SHP77 (cell line): ENCODE results near the gene MB21D2.

Experiments
- DNase-seq, 2 experiments: peaks; one replicate each; lab custom pipeline; 2025; lab: John Stamatoyannopoulos, UW

Gene MB21D2

GRCh38 chr3:192833177-192833890 lies 84.3 kb downstream of the MB21D2 start:
- no peak for DNase-seq

- no peak for DNase-seq
Observed at GRCh38 chr3:192831801-192832347, 85.8 kb downstream of the MB21D2 start.

DNA sequence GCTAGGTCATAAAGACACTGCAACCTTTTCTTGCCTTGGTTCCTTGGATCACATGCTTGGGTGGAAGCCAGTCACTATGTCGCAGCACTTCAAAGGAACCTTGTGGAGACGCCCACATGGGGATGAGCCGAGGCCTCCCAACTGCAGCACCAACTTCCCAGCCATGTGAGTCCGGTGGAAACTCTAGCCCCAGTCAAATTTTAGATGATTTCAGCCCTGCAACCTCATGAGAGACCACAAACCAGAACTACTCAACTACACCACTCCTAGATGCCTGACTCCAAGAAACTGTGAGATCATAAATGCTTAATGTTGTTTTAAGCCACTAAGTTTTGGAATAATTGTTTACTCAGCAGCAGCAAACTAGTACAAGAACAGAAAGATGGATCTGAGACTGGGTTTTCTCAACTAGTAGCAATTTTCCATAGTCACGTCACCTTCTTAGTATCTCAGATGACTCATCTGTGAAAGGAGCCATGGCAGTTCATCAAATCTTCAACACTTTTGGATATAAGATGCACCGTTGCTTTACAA lies 86.5 kb downstream of the MB21D2 start:
- DNase-seq = no peak

GRCh38 chr3:192830291-192831110 lies 87.2 kb downstream of the MB21D2 start:
- DNase-seq = no peak

DNA sequence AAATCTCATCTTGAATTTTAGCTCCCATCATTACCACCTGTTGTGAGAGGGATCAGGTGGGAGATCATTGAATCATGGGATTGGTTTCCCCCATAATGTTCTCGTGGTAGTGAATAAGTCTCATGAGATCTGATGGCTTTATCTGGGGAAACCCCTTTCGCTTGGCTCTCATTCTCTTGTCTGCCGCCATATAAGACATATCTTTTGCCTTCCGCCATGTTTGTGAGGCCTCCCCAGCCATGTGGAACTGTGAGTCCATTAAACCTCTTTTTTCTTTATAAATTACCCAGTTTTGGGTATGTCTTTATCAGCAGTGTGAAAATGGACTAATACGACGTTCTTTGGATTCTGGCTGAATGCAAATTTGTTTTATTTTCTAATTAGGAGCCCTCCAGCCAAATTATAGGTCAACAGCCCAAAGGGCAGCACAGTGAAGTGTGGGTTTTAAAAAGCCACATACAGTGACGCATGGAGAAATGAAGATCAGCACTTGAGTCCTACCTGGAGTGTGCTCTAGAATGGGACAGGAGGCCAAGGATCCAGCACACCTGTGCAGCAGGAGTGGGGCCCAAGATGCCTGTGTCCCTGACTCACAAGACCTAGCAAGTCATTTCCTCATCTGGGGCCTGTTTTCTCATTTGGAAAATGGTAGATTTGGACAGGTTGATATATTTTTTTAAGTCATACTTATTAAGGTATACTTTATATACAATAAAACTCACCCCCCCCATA lies 89.6 kb downstream of the MB21D2 start:
- no peak for DNase-seq

GRCh38 chr3:192827208-192827607 lies 90.4 kb downstream of the MB21D2 start:
- no peak for DNase-seq

DNA sequence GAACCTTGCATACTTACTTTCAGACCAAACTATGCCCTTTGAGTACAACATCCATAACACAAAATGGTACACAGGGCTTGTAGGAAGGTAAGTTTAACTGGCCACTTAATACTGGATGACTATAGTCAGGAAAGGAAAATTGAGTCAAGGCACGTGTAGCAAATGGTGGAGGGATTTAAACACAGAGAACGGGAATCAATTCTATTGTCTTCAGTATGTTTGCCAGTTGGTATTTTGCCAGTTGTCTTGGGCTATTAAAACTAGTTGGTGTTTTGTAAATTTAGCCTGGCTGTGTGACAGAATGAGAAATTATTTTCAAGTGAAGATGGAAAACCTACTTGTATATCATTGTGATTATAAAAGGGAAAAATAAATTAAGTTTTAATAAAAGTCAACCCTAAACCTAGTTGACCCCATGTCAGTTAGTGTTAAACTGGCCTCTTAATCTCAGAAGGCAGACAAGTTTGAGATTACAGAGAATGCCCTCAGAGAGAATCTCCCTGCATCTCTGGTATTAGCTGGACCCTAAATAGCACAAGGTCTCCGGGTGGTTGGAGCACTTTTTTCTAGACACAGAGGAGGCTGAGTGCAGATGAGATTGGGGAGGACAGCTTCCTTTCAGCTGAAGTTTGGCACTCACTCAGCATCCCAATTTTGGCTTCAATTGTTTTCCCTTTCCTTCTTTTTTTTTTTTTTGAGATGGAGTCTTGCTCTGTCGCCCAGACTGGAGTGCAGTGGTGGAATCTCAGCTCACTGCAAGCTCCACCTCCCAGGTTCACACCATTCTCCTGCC lies 91.2 kb downstream of the MB21D2 start:
- DNase-seq = no peak

DNA sequence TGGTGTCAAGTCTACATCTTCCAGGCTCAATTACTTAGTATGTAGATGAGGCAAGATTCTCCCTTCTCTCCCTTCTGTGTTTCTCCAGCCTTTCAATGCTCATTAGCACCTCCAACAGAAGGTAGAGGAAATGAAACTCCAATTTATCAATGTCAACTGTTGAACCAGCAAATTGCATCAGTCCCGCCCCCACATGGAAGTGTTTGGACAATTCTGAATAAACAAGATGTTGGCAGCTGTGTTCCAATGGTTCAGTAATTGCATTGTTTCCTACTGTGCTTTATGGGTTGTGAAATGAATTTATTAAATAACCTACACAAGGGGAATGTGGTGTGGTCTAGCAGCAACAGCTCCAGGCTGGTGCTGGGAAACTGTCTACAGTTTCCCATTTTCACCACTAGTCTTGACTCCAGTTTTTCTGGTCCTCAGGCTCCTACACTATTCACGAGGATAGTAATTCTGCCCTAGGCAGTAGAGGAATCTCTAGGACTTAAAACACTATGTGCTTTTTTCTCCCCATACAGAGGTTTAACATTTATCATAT lies 91.9 kb downstream of the MB21D2 start:
- peak; percentile 30 to 39 for DNase-seq

DNA sequence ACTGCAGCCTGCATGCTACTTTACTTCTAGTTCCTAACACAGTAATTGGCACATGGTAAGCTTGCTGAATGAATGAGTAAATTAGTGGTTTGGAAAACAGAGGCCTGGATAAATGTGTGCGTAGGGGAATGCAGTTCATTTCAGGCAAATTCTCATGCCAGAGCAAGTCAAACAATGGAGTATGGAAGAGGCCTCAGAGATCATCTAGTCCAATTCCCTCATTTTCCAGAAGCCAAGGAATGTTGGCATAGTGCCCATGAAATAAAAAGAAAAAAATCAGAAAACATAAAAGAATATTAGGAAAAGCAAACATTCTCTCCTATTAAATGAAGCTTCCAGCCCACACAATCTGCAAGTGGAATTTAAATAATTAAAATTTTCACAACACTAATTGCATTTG lies 92.4 kb downstream of the MB21D2 start:
- no peak for DNase-seq

DNA sequence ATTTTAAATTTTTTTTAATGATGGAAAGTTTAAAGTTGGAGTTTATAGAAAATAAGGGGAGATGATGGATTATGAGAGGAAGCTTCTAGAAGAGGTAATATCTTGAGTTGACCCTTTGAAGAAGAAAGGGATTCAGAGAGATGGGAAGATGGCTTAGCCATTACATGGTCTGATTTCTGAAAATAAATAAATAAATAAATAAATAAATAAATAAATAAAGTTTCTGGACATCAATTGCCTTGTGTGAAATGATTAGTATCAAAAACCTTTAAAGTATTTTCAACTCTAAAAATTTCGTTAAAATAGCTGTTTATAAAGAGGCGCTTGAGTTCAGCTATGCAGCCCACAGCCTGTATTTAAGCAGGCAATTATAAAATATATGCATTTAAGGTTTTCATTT lies 93.3 kb downstream of the MB21D2 start:
- no peak for DNase-seq

GRCh38 chr3:192821161-192821560 lies 96.5 kb downstream of the MB21D2 start:
- no peak for DNase-seq

DNA sequence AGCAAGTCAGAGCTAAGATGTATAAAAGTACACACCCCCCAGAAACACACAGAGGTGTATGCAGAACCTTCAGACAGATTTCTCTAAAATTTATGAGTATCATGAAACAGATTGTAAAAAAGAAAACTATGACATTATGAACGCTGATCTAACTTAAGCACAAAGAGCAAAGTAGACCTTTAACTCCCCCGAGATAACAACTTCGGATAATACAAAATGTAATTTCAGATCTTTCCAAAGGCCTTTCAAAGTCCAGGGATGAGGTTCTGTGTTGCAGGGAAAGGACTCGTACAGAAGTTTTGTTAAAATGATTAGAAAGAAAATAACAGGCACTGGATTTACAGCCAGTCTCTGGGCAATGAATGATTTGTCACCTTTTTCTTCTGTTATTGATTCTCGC lies 97.5 kb downstream of the MB21D2 start:
- DNase-seq = no peak

DNA sequence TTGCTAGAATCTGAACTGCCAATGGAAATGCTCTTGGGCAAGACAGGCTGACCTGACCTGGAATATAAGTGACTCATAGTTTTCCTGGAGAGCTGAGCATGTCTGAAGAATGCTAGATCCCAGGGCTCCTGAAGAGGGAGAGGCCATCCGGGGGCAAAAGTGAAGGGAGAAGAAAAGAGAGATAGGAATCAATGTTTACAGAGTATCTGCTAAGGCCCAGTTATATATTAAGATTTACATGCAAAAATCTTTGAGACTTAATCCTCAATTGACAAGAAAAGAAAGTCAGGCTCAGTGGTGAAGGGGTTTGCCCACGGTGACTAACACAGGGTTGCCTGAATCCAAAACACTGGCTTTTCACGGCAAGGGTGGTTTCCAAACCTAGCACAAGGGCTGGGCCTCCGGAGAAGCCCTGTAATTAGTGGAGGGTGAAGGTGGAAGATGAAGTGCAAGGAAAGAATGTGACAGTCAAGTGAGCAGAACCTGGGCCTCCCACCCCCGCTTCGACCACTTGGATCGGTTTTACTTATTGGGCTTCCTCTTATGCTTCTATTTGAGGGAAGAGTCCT lies 98.6 kb downstream of the MB21D2 start:
- DNase-seq = no peak

DNA sequence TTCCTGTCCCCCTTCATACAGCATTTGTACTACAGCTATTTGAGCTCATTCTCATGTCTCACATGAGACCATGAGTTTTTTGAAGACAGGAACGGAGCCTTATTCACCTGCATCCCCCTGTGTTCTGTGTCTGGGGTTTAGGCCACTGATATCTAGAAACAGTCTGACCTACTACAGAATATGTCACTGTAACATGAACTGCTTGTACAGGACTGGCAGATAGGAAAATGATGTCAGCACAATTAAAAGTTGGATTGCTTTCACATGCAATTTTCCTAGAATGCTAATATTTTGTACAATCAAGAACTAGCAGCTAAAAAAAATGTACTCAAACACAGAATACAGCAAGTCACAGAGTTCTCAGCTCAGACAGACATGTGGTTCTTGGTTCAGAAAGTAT lies 99.5 kb downstream of the MB21D2 start:
- DNase-seq = no peak

- DNase-seq = no peak
Observed at GRCh38 chr3:192817506-192817905, 100.2 kb downstream of the MB21D2 start.

DNA sequence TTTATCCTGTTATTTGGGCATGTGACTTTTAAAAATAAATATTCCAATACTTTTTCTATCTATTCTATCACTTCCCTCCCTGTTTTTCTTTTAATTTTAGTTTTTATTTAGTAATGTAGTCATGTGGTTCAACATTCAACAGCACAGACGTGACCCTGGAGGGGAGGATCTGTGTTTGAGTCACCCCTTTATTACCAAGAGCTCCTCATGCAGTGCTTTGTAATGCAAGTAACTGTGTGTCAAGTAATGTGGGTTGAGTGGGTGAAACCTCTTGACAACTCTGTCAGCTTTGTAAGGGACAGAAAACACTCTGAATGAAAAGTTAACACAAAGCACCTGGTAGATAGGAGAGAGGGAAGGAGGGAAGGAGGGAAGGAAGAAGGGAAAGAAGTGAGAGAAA lies 100.6 kb downstream of the MB21D2 start:
- no peak for DNase-seq

- no peak for DNase-seq
Observed at GRCh38 chr3:192816351-192816750, 101.3 kb downstream of the MB21D2 start.

DNA sequence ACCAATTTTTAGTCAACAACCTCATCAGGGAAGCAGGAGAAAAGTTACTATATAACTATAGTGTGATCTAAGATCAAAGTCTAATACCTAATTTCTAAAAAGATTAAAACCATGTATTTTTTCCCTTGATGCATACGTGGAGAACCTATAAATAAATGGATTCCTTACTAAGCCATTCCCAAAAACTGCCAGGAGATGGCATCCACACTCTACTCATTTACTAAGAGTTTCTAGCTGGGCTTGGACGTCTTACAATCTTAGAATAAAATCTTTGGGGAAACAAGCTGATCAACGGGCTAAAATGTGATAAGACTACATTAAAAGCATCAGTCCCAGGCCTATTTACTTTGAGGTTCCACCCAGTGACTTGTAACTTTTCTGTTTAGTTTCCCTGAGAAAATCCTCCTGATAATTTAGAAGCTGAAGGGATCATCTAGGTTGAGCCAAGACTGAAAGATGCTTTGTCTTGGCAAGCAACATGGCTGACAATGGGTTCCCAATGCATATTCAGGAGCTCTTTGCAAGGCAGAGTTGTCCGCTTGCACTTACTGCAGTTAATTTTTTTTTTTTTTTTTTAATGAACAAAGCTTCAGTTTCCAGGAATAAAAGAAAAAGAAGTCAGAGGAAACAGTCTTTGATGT lies 104.8 kb downstream of the MB21D2 start:
- DNase-seq = no peak

DNA sequence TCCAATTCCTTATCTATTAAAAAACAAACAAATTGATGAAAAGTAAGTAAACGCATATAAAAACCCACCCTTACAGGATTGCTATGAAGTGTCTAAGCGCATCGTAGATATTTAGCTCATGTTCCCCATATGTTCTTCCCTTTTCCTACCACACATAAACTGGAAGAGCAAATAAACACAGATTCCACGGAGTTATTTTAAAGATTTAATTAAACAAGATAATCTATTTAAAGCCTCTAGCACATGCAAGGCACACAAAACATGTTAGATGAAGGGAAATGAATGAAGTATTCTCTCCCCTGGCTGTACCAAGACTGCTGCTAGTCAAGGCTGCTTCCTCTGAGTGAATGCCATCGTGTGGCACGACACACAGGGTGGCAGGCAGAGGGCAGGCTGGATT lies 111.9 kb downstream of the MB21D2 start:
- no peak for DNase-seq

- DNase-seq = no peak
Observed at GRCh38 chr3:192804502-192804901, 113.2 kb downstream of the MB21D2 start.
